Body of pancreas (tissue), 4 donors: ENCODE data around the gene TNIP2. TPM values are rescaled to one million over a fixed set of nuclear protein-coding genes. Genes with fewer than 3 reads are reported as not detected.

Experiments
- ATAC-seq: fragments of 150-250 bp; one replicate; pipeline ENCODE4 v1.9.1; 2016
- DNase-seq, 4 donors: peaks; one replicate each; pipeline ENCODE4 v3.0.0-alpha.2; 2019
- H3K27ac ChIP-seq, 4 donors: fragments of 200-600 bp; sonication (generic); 1 replicate in 3 of 4; 2 replicates in 1 of 4; pipeline versions ENCODE4 v1.5.1 to v1.6.1; 2016 to 2019; ENCODE audit warnings: mild to moderate bottlenecking in 1 of 4, mixed read lengths in 1 of 4, moderate library complexity in 1 of 4
- H3K27me3 ChIP-seq, 2 donors: fragments of 200-600 bp; sonication (generic); one replicate each; pipeline ENCODE4 v1.6.0; 2016; ENCODE audit warnings: mild to moderate bottlenecking in 1 of 2
- H3K36me3 ChIP-seq, 2 donors: fragments of 200-600 bp; sonication (generic); replicated peaks in 1 of 2; 2 replicates each; pipeline ENCODE4 v1.5.1; 2016; ENCODE audit warnings: low read depth in 2 of 2; ENCODE audit not compliant: insufficient read depth in 1 of 2
- H3K4me1 ChIP-seq: fragments of 200-600 bp; sonication (generic); one replicate; pipeline ENCODE4 v1.6.0; 2016
- H3K4me3 ChIP-seq, 2 donors: fragments of 200-600 bp; sonication (generic); 1 replicate in 1 of 2; 2 replicates in 1 of 2; pipeline ENCODE4 v1.5.1; 2016 to 2019
- H3K9me3 ChIP-seq, 3 donors: fragments of 200-600 bp; sonication (generic); 1 replicate in 2 of 3; 2 replicates in 1 of 3; pipeline ENCODE4 v1.5.1; 2016
- CTCF ChIP-seq, 7 experiments: fragments of 450-650 bp in 4 of 7; fragments of 200-600 bp in 3 of 7; sonication (generic) in 3 of 7; IDR thresholded peaks; one replicate each; pipeline ENCODE4 v1.5.1; 2016 to 2019; ENCODE audit warnings: antibody characterized with exemption in 7 of 7
- POLR2A ChIP-seq, 3 donors: fragments of 450-650 bp; IDR thresholded peaks; one replicate each; pipeline ENCODE4 v1.6.1; 2016; ENCODE audit warnings: antibody characterized with exemption in 3 of 3, mild to moderate bottlenecking in 2 of 3
- WGBS, 2 donors: methylation state at CpG; one replicate each; pipeline ENCODE4 v1.1.5; 2017; 5-methylcytosine and 5-hydroxymethylcytosine counted together
- intact Hi-C: fragments of 100-400 bp; cut with DNase I; formaldehyde crosslinking; loops from one replicate; pipeline ENCODE4 v1.15.1; 2023
- total RNA-seq, 2 donors: library from RNA; depleted of rRNA; stranded (reverse); fragments of >200 nt; gene quantifications; one replicate each; pipeline ENCODE4 v1.1.0, GENCODE V29; 2016

Gene TNIP2
- total RNA-seq, 2 donors from 2014 or later: 39.7 to 75.8 TPM

GRCh38 chr4:2792396-2792710 is 36.2 kb upstream of the TNIP2 start:
- intact Hi-C loops: no loop called here
- Histone ChIP-seq H3K4me1 (peaks cover 59% of the 10 kb centered on the region), H3K36me3 (no peaks in the 10 kb centered on the region), H3K4me3 (no peak overlapping the region), H3K27me3 (no peaks in the 10 kb centered on the region), H3K9me3 (no peaks in the 10 kb centered on the region), H3K27ac (peak overlapping the region; percentile 40 to 84 (median 69))
- ATAC-seq (no peak), DNase-seq (peak in 1 of 4 donors; percentile 5)
- TF ChIP-seq POLR2A (IDR thresholded peaks at IDR 0.05): no peak
- TF ChIP-seq CTCF (IDR thresholded peaks at IDR 0.05): no peak
- WGBS, 2 donors: 77 to 93% methylated on average over 4 to 8 of the region's 8 CpGs

DNA sequence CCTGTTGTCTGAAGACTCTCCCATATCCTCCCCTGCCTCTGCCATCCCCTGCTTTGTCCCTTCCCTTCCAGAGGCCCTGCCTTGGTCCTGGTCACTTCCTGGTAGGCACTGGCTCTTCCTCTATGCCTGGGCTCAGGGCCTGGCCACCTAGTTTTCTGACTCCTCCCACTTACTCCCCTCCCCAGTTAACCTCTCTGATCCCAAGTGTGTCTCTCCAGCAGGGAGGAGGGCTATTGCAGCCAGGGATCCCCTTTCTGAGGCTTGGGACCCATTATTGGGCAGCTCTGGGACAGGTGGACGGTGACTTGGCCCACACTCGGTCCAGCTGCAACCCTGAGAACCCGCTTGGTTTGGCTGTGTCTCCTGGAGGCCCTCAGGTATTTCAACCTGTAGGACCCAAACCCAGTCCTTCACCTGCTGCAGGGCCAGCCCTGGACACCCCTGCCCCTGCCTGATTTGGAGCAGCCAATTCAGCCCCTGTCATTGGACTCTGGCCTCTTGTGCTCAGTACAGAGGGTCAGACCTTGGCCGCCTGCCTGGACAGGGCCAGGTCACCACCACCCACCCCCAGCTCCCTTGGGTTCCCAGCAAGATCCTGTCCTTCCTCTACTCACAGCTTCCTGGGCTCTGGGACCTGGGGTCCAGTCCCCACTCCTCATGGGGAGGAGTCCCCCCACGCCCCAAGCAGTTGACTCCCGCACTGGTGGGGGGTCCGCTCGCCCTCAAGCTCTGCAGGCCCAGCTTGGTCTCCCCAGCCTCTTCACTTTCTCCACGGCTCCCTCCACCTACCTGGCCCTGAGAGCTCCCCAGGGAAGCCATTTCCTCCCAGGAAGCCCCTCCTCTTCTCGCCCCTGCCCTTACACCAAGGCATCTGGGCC is 35.6 kb upstream of the TNIP2 start:
- no peak for ATAC-seq
- no peaks in the 10 kb centered on the region for H3K36me3 ChIP-seq
- H3K4me3 ChIP-seq: no peak overlapping the region
- intact Hi-C loops: no loop called here
- DNase-seq: peak in 2 of 4 donors; percentile 21 to 52
- no peaks in the 10 kb centered on the region for H3K27me3 ChIP-seq
- H3K27ac ChIP-seq: peak overlapping the region; percentile 40 to 84 (median 69)
- no peaks in the 10 kb centered on the region for H3K9me3 ChIP-seq
- peaks cover 53% of the 10 kb centered on the region for H3K4me1 ChIP-seq
- WGBS, 2 donors: 91 to 96% methylated on average over 10 of the region's 10 CpGs
- TF ChIP-seq POLR2A (IDR thresholded peaks at IDR 0.05): no peak
- TF ChIP-seq CTCF (IDR thresholded peaks at IDR 0.05): no peak

DNA sequence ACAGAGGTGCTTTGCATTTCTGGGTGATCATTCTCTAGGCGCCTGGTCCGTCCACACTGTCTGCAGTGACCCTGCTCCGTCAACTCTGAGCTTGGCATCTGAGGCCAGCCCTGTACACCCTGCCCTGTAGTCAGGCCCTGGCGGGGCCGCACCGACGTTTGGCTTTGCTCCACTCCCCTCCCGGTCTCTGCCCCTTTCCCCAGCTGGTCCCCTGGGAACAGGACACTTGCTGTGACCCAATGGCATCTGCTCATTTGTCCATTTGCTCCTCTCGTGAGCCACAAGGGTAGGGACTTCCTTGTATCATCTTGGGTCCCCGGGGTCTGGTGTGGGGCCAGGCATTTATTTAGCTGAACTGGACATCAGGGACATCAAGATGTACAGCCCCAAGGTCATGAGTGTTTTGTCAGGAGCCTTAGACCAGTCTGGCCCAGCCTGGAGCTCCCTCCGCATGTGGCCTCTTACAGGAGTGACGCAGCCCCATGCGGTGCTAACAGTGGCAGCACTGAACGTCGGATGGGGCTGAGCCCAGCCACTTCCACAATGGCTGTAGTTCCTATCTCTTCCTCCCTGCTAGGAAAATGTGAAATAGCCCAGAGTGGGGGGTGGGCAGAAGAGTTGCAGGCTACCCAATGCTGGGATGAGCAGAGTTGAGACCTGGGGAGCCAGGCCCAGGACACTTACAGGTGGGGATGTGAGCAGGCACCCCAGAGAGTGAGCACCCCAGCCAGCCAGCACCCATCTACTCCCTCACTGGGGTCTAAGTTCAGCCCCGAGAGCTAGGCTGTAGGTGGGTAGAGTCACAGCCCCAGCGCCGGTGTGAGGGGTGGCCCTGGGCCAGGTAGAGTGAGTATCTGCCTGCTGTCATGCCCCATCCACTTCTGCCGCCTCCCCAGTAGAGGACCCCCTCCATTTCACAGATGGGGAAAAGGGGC is 34.7 kb upstream of the TNIP2 start:
- Histone ChIP-seq H3K9me3 (no peaks in the 10 kb centered on the region), H3K36me3 (no peaks in the 10 kb centered on the region), H3K4me1 (peaks cover 47% of the 10 kb centered on the region), H3K27me3 (no peaks in the 10 kb centered on the region), H3K4me3 (no peak overlapping the region), H3K27ac (peak overlapping the region in 2 of 4 donors; percentile 80 to 84)
- intact Hi-C loops: no loop called here
- 77 to 78% methylated on average over 12 to 19 of the region's 19 CpGs for WGBS, 2 donors
- DNase-seq (peak in 2 of 4 donors; percentile 14 to 27), ATAC-seq (no peak)
- TF ChIP-seq POLR2A (IDR thresholded peaks at IDR 0.05) (no peak), CTCF (IDR thresholded peaks at IDR 0.05) (no peak)

DNA sequence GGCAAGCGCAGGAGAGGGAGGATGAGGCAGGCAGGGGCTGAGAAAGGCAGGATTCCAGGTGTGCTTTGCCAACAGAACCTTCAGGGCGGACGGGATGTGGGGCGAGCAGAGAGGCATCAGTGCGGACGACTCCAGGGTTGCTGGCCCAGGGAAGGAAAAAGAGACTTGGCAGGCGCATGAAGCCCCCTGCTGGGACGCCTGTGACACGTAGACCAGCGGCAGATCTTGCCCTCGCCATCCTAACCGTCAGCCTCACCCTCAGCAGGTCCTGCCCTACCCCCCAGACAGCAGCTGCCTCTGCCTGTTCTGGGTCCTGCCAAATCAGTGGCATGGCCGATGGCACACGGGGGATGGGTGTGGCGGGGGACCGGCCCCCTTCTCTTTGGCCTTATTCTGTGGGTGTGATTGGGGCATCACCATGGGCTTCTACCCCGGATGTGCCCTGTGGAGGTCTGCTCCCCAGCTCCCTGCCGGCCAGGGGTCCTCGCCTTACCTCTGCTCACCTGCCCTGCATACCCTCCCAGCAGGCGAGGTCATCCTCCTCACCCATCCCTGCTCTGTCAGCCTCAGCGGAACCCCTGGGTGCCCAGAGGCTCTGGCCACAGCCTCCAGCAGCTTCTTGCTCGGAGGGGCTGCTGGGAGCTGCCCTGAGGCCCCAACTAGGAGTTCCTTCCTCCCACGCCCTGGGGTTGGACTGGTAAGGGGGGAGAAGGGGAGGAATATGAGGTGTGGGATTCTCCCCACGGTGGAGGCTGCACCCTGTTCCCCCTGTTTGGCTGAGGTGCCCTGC is 33.9 kb upstream of the TNIP2 start:
- H3K4me3 ChIP-seq: no peak overlapping the region
- no peak for ATAC-seq
- H3K9me3 ChIP-seq: no peaks in the 10 kb centered on the region
- H3K4me1 ChIP-seq: peaks cover 38% of the 10 kb centered on the region
- 91 to 94% methylated on average over 9 to 24 of the region's 24 CpGs for WGBS, 2 donors
- intact Hi-C loops: no loop called here
- peak in 1 of 4 donors; percentile 9 for DNase-seq
- TF ChIP-seq CTCF (IDR thresholded peaks at IDR 0.05) (no peak), POLR2A (IDR thresholded peaks at IDR 0.05) (no peak)
- H3K27me3 ChIP-seq: no peaks in the 10 kb centered on the region
- H3K27ac ChIP-seq: no peak overlapping the region
- no peaks in the 10 kb centered on the region for H3K36me3 ChIP-seq
